ENCODE results near the gene TRIM8. TPM values are rescaled to one million over a fixed set of nuclear protein-coding genes. Genes with fewer than 3 reads are reported as not detected.

Gene TRIM8
- total and polyA plus RNA-seq, 9 donors: 48.5 to 120 (median 84.3) TPM

DNA sequence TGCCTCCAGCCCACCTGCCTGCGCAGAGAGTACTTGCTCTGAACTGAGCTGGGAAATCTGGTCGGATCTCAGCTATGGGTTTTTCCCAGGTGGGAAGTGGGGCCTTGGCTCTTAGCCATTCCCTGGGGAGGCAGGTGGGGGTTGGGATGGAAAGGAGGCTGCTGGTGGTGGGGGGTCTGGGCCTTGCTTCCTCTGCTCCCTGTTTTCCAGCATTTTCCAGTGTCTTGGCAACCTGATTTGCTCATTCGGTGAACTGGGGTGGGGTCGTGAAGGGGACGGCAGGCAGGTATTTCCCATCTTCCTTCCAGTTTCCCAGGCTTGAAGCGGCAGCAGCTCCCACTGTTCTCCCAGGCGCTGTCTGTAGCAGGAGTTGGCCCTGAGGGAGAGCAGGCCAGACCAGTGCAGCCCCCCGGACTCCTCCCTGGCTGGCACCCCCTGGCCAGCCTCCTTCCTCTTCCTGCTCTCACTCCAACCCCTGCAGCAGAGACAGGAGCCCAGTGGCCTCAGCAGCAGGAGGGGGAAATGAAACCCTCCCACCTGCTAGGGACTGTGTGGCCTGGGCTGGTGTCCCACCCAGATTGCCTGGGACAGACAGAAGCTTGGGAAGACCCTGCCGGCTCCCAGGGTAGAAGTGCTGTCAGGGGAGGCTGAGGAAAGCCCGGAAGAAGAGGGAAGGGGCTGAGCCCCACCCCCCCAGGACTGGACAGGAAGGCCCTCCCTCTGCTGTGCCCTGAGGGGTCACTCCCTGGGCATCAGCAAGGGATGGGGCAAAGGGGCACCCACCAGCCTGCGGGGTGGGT lies 6.6 kb downstream of the TRIM8 start:
- H3K27ac ChIP-seq: peak overlapping the region in 1 of 2 donors; percentile 45
- intact Hi-C loops (cut with DNase I): loop anchor here in 1 of 4 donors (10.0 kb wide), 1 partner anchor 54 kb away; no protein-coding TSS in a partner anchor
- DNase-seq: no peak
- no peaks in the 10 kb centered on the region for H3K36me3 ChIP-seq
- TF ChIP-seq POLR2A (IDR thresholded peaks at IDR 0.05) (no peak), EP300 (IDR thresholded peaks at IDR 0.05) (no peak)
- TF ChIP-seq, protein P1, sequence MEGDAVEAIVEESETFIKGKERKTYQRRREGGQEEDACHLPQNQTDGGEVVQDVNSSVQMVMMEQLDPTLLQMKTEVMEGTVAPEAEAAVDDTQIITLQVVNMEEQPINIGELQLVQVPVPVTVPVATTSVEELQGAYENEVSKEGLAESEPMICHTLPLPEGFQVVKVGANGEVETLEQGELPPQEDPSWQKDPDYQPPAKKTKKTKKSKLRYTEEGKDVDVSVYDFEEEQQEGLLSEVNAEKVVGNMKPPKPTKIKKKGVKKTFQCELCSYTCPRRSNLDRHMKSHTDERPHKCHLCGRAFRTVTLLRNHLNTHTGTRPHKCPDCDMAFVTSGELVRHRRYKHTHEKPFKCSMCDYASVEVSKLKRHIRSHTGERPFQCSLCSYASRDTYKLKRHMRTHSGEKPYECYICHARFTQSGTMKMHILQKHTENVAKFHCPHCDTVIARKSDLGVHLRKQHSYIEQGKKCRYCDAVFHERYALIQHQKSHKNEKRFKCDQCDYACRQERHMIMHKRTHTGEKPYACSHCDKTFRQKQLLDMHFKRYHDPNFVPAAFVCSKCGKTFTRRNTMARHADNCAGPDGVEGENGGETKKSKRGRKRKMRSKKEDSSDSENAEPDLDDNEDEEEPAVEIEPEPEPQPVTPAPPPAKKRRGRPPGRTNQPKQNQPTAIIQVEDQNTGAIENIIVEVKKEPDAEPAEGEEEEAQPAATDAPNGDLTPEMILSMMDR (IDR thresholded peaks at IDR 0.05): no peak
- H3K4me3 ChIP-seq: no peak overlapping the region
- H3K4me1 ChIP-seq (ENCODE audit: insufficient read depth): peaks cover 35% of the 10 kb centered on the region
- no peaks in the 10 kb centered on the region for H3K9me3 ChIP-seq
- no peaks in the 10 kb centered on the region for H3K27me3 ChIP-seq
- WGBS, 3 donors: 66 to 69% (median 68%) methylated on average over 10 to 11 of the region's 11 CpGs

DNA sequence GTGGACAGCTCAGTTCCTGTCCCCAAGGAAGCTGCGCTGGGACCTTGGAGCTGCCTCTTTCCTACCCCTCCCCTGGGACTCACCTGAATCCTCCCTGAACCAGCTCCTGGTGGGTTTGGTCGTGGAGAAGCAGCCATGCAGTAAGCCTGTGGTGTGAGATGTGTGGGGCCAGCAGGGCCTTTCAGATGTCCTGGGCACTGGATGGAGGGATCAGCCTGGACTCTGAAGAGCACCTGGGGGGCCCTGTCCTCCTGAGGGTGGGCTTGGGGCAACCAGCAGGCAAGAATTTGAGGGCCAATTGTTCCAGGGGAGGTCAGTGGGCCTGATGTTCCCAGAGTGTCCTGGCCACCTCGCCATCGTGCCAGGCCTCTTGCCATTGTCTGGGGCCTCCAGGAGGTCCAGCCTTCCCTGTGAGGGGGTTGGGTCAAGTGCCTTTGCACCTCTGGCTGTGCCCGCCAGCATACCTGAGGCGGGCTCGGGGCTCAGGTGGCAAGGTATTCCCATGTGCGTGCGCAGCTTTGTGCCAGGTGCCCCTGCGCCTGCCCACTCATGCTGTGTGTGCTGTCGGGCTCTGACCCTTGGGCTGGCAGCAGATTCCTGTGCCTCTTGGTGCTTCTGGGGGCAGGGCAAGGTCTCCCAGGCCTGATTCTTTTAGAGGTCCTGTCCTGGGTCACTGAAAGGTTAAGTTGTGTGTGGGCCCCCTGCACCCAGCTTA lies 7.3 kb downstream of the TRIM8 start:
- 77 to 89% (median 86%) methylated on average over 10 to 11 of the region's 11 CpGs for WGBS, 3 donors
- Histone ChIP-seq H3K4me1 (ENCODE audit: insufficient read depth) (peaks cover 35% of the 10 kb centered on the region), H3K4me3 (no peak overlapping the region), H3K36me3 (no peaks in the 10 kb centered on the region), H3K27me3 (no peaks in the 10 kb centered on the region), H3K9me3 (no peaks in the 10 kb centered on the region), H3K27ac (peak overlapping the region in 1 of 2 donors; percentile 45)
- intact Hi-C loops (cut with DNase I): loop anchor here in 1 of 4 donors (10.0 kb wide), 1 partner anchor 53 kb away; no protein-coding TSS in a partner anchor
- no peak for DNase-seq
- no peak for TF ChIP-seq POLR2A (IDR thresholded peaks at IDR 0.05)

DNA sequence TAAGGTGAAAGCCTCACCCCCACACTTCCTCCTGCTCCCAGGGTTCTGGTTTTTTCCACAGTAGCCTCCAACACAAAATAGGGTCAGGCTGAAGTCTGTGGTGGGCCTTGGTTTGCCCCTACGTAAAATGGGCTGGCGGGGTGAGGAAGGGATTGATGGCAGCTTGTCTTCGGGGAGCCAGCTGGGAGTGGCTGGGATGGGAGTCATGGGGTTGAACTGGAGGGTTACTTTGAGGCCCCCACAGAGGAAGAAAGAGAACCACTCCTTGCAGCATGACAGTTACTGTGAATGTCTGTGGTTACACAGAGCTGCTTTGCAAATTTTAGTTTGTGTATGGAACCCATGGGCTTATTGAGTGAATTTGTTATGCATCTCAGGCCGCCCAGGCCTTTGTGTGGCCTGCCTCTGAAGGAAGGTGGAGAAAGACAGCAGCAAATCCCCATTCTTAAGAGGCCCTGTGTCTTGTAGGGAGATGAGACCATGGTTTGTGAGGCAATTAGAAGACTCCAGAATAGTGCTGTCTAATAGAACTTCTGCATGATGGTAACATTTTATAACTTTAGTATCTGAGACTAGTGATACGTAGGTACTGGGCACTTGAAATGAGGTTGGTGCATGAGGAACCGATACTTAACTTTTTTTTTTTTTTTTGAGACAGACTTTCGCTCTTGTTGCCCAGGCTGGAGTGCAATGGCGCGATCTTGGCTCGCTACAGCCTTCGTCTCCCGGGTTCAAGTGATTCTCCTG lies 8.1 kb downstream of the TRIM8 start:
- H3K4me3 ChIP-seq: no peak overlapping the region
- H3K4me1 ChIP-seq (ENCODE audit: insufficient read depth): peaks cover 32% of the 10 kb centered on the region
- 89 to 93% (median 91%) methylated on average over 12 of the region's 12 CpGs for WGBS, 3 donors
- DNase-seq: no peak
- H3K27ac ChIP-seq: no peak overlapping the region
- intact Hi-C loops (cut with DNase I): loop anchor here in 1 of 4 donors (10.0 kb wide), 1 partner anchor 52 kb away; no protein-coding TSS in a partner anchor
- TF ChIP-seq, protein P1 (IDR thresholded peaks at IDR 0.05): no peak
- TF ChIP-seq EP300 (IDR thresholded peaks at IDR 0.05) (no peak), POLR2A (IDR thresholded peaks at IDR 0.05) (no peak)
- no peaks in the 10 kb centered on the region for H3K36me3 ChIP-seq
- no peaks in the 10 kb centered on the region for H3K27me3 ChIP-seq
- no peaks in the 10 kb centered on the region for H3K9me3 ChIP-seq

DNA sequence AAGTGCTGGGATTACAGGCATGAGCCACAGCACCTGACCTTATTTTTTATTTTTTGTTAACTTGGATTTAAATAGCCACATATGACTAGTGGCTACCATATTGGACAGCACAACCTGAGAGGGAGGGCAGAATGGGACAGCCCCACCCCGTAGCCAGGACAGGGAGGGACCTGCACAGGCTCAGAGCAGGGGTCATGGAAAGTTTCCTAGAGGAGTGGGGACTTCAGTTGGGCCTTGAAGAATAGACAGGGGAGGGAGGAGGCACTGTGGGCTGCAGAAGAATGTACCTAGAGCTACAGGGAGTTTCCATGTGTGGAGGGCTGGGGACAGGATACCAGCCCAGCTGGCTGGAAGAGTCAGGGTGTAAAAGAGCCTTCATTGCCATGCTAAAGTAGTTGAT lies 8.8 kb downstream of the TRIM8 start:
- H3K4me3 ChIP-seq: no peak overlapping the region
- WGBS, 3 donors: 85 to 96% (median 91%) methylated on average over 1 of the region's 1 CpG
- no peaks in the 10 kb centered on the region for H3K9me3 ChIP-seq
- no peaks in the 10 kb centered on the region for H3K36me3 ChIP-seq
- intact Hi-C loops (cut with DNase I): loop anchor here in 1 of 4 donors (10.0 kb wide), 1 partner anchor 52 kb away; no protein-coding TSS in a partner anchor
- H3K27ac ChIP-seq: no peak overlapping the region
- TF ChIP-seq POLR2A (IDR thresholded peaks at IDR 0.05) (no peak), EP300 (IDR thresholded peaks at IDR 0.05) (no peak)
- TF ChIP-seq, protein P1 (IDR thresholded peaks at IDR 0.05): no peak
- H3K4me1 ChIP-seq (ENCODE audit: insufficient read depth): peaks cover 28% of the 10 kb centered on the region
- no peak for DNase-seq
- H3K27me3 ChIP-seq: no peaks in the 10 kb centered on the region

Data from ovary (tissue), 9 donors.